ENCODE measurements around the gene HSPA4. TPM values are rescaled to one million over a fixed set of nuclear protein-coding genes. Genes with fewer than 3 reads are reported as not detected.
A peak's percentile ranks its signal among the peaks of the same experiment; 100 is the strongest.

Gene HSPA4
- total and polyA plus RNA-seq, 5 donors from 2014 or later, result 32.8 to 47.9 (median 38.7) TPM

- Mint-ChIP-seq H3K4me3 (no peak overlapping the region), H3K27me3 (peaks cover 6% of the 10 kb centered on the region), H3K36me3 (no peaks in the 10 kb centered on the region), H3K9me3 (no peaks in the 10 kb centered on the region), H3K27ac (no peak overlapping the region), H3K4me1 (peaks cover 5 to 9% (median 8%) of the 10 kb centered on the region in 4 donors)
- H3K36me3 ChIP-seq (ENCODE audit: control insufficient read depth, insufficient read depth, low read length), result no peaks in the 10 kb centered on the region
- ATAC-seq (ENCODE audit: low read depth in 2 of 2) (no peak), DNase-seq (no peak)
- no peaks in the 10 kb centered on the region for H3K27me3 ChIP-seq (ENCODE audit: control insufficient read depth, insufficient read depth, low read length)
- no peak overlapping the region for H3K4me3 ChIP-seq (ENCODE audit: low read depth, low read length)
- H3K27ac ChIP-seq (ENCODE audit: insufficient read depth, low read length, poor library complexity, severe bottlenecking), result no peak overlapping the region
- no peaks in the 10 kb centered on the region for H3K4me1 ChIP-seq (ENCODE audit: control insufficient read depth, insufficient read depth, low read length, poor library complexity, severe bottlenecking)
- no peaks in the 10 kb centered on the region for H3K9me3 ChIP-seq (ENCODE audit: control insufficient read depth in 2 of 2, low read length in 2 of 2)
Observed at GRCh38 chr5:133114166-133114932, 62.5 kb downstream of the HSPA4 start.

- Mint-ChIP-seq H3K9me3 (no peaks in the 10 kb centered on the region), H3K4me1 (peaks cover 5 to 9% (median 8%) of the 10 kb centered on the region in 4 donors), H3K27ac (no peak overlapping the region), H3K27me3 (peaks cover 10% of the 10 kb centered on the region), H3K4me3 (peak overlapping the region in 1 of 4 donors; percentile 43), H3K36me3 (no peaks in the 10 kb centered on the region)
- Histone ChIP-seq H3K9me3 (ENCODE audit: control insufficient read depth in 2 of 2, low read length in 2 of 2) (no peaks in the 10 kb centered on the region), H3K4me1 (ENCODE audit: control insufficient read depth, insufficient read depth, low read length, poor library complexity, severe bottlenecking) (no peaks in the 10 kb centered on the region), H3K27ac (ENCODE audit: insufficient read depth, low read length, poor library complexity, severe bottlenecking) (no peak overlapping the region), H3K27me3 (ENCODE audit: control insufficient read depth, insufficient read depth, low read length) (no peaks in the 10 kb centered on the region), H3K36me3 (ENCODE audit: control insufficient read depth, insufficient read depth, low read length) (no peaks in the 10 kb centered on the region), H3K4me3 (ENCODE audit: low read depth, low read length) (no peak overlapping the region)
- DNase-seq (no peak), ATAC-seq (ENCODE audit: low read depth in 2 of 2) (no peak)
Observed at GRCh38 chr5:133114933-133115310, 63.1 kb downstream of the HSPA4 start.

- ATAC-seq (ENCODE audit: low read depth in 2 of 2), result no peak
- no peaks in the 10 kb centered on the region for H3K27me3 ChIP-seq (ENCODE audit: control insufficient read depth, insufficient read depth, low read length)
- H3K36me3 Mint-ChIP-seq, result no peaks in the 10 kb centered on the region
- H3K9me3 ChIP-seq (ENCODE audit: control insufficient read depth in 2 of 2, low read length in 2 of 2), result no peaks in the 10 kb centered on the region
- no peak overlapping the region for H3K27ac ChIP-seq (ENCODE audit: insufficient read depth, low read length, poor library complexity, severe bottlenecking)
- no peak for DNase-seq
- H3K4me1 ChIP-seq (ENCODE audit: control insufficient read depth, insufficient read depth, low read length, poor library complexity, severe bottlenecking), result no peaks in the 10 kb centered on the region
- no peaks in the 10 kb centered on the region for H3K4me1 Mint-ChIP-seq
- peak overlapping the region in 1 of 4 donors; percentile 88 for H3K4me3 Mint-ChIP-seq
- H3K27ac Mint-ChIP-seq, result peak overlapping the region in 1 of 3 donors; percentile 63
- no peak overlapping the region for H3K4me3 ChIP-seq (ENCODE audit: low read depth, low read length)
- no peaks in the 10 kb centered on the region for H3K9me3 Mint-ChIP-seq
- H3K36me3 ChIP-seq (ENCODE audit: control insufficient read depth, insufficient read depth, low read length), result no peaks in the 10 kb centered on the region
- peaks cover 10% of the 10 kb centered on the region for H3K27me3 Mint-ChIP-seq
Observed at GRCh38 chr5:133116601-133117000, 64.8 kb downstream of the HSPA4 start.

GRCh38 chr5:133117166-133117911, 65.5 kb downstream of the HSPA4 start:
- no peaks in the 10 kb centered on the region for H3K9me3 Mint-ChIP-seq
- H3K4me1 ChIP-seq (ENCODE audit: control insufficient read depth, insufficient read depth, low read length, poor library complexity, severe bottlenecking), result no peaks in the 10 kb centered on the region
- no peaks in the 10 kb centered on the region for H3K9me3 ChIP-seq (ENCODE audit: control insufficient read depth in 2 of 2, low read length in 2 of 2)
- H3K27me3 Mint-ChIP-seq, result peaks cover 10% of the 10 kb centered on the region
- DNase-seq (no peak), ATAC-seq (ENCODE audit: low read depth in 2 of 2) (no peak)
- H3K4me1 Mint-ChIP-seq, result no peaks in the 10 kb centered on the region
- H3K4me3 ChIP-seq (ENCODE audit: low read depth, low read length), result no peak overlapping the region
- H3K27ac Mint-ChIP-seq, result no peak overlapping the region
- no peaks in the 10 kb centered on the region for H3K36me3 ChIP-seq (ENCODE audit: control insufficient read depth, insufficient read depth, low read length)
- H3K4me3 Mint-ChIP-seq, result peak overlapping the region in 1 of 4 donors; percentile 88
- no peaks in the 10 kb centered on the region for H3K36me3 Mint-ChIP-seq
- H3K27ac ChIP-seq (ENCODE audit: insufficient read depth, low read length, poor library complexity, severe bottlenecking), result no peak overlapping the region
- no peaks in the 10 kb centered on the region for H3K27me3 ChIP-seq (ENCODE audit: control insufficient read depth, insufficient read depth, low read length)

GRCh38 chr5:133117912-133118445, 66.2 kb downstream of the HSPA4 start:
- DNase-seq (no peak), ATAC-seq (ENCODE audit: low read depth in 2 of 2) (no peak)
- H3K4me1 Mint-ChIP-seq, result no peaks in the 10 kb centered on the region

GRCh38 chr5:133118741-133119140, 66.9 kb downstream of the HSPA4 start:
- H3K4me3 Mint-ChIP-seq, result no peak overlapping the region

More at GRCh38 chr5:133117912-133118445, 66.2 kb downstream of the HSPA4 start:
- Histone ChIP-seq H3K9me3 (ENCODE audit: control insufficient read depth in 2 of 2, low read length in 2 of 2) (no peaks in the 10 kb centered on the region), H3K4me3 (ENCODE audit: low read depth, low read length) (no peak overlapping the region), H3K27me3 (ENCODE audit: control insufficient read depth, insufficient read depth, low read length) (no peaks in the 10 kb centered on the region), H3K4me1 (ENCODE audit: control insufficient read depth, insufficient read depth, low read length, poor library complexity, severe bottlenecking) (no peaks in the 10 kb centered on the region), H3K27ac (ENCODE audit: insufficient read depth, low read length, poor library complexity, severe bottlenecking) (no peak overlapping the region), H3K36me3 (ENCODE audit: control insufficient read depth, insufficient read depth, low read length) (no peaks in the 10 kb centered on the region)
- Mint-ChIP-seq H3K27ac (no peak overlapping the region), H3K36me3 (no peaks in the 10 kb centered on the region), H3K9me3 (no peaks in the 10 kb centered on the region), H3K27me3 (peaks cover 13% of the 10 kb centered on the region), H3K4me3 (no peak overlapping the region)

GRCh38 chr5:133119233-133119711, 67.5 kb downstream of the HSPA4 start:
- H3K4me1 Mint-ChIP-seq, result no peaks in the 10 kb centered on the region
- DNase-seq (no peak), ATAC-seq (ENCODE audit: low read depth in 2 of 2) (no peak)
- no peak overlapping the region for H3K27ac ChIP-seq (ENCODE audit: insufficient read depth, low read length, poor library complexity, severe bottlenecking)
- no peaks in the 10 kb centered on the region for H3K36me3 Mint-ChIP-seq
- H3K27me3 Mint-ChIP-seq, result peaks cover 13% of the 10 kb centered on the region
- peaks cover 0 to 1% (median 0%) of the 10 kb centered on the region in 7 donors for H3K9me3 Mint-ChIP-seq
- no peak overlapping the region for H3K27ac Mint-ChIP-seq
- no peaks in the 10 kb centered on the region for H3K36me3 ChIP-seq (ENCODE audit: control insufficient read depth, insufficient read depth, low read length)
- H3K4me3 ChIP-seq (ENCODE audit: low read depth, low read length), result no peak overlapping the region
- H3K4me3 Mint-ChIP-seq, result no peak overlapping the region
- no peaks in the 10 kb centered on the region for H3K9me3 ChIP-seq (ENCODE audit: control insufficient read depth in 2 of 2, low read length in 2 of 2)
- H3K27me3 ChIP-seq (ENCODE audit: control insufficient read depth, insufficient read depth, low read length), result no peaks in the 10 kb centered on the region
- no peaks in the 10 kb centered on the region for H3K4me1 ChIP-seq (ENCODE audit: control insufficient read depth, insufficient read depth, low read length, poor library complexity, severe bottlenecking)

More at GRCh38 chr5:133118741-133119140, 66.9 kb downstream of the HSPA4 start:
- Histone ChIP-seq H3K4me3 (ENCODE audit: low read depth, low read length) (no peak overlapping the region), H3K4me1 (ENCODE audit: control insufficient read depth, insufficient read depth, low read length, poor library complexity, severe bottlenecking) (no peaks in the 10 kb centered on the region), H3K27me3 (ENCODE audit: control insufficient read depth, insufficient read depth, low read length) (no peaks in the 10 kb centered on the region), H3K9me3 (ENCODE audit: control insufficient read depth in 2 of 2, low read length in 2 of 2) (no peaks in the 10 kb centered on the region), H3K27ac (ENCODE audit: insufficient read depth, low read length, poor library complexity, severe bottlenecking) (no peak overlapping the region), H3K36me3 (ENCODE audit: control insufficient read depth, insufficient read depth, low read length) (no peaks in the 10 kb centered on the region)
- H3K27me3 Mint-ChIP-seq, result peaks cover 13% of the 10 kb centered on the region
- no peaks in the 10 kb centered on the region for H3K36me3 Mint-ChIP-seq
- H3K27ac Mint-ChIP-seq, result no peak overlapping the region
- no peaks in the 10 kb centered on the region for H3K9me3 Mint-ChIP-seq
- no peaks in the 10 kb centered on the region for H3K4me1 Mint-ChIP-seq
- DNase-seq (no peak), ATAC-seq (ENCODE audit: low read depth in 2 of 2) (no peak)

Measured in CD4-positive, CD25-positive, alpha-beta regulatory T cell (primary cell).